Activated T-helper 1 cell treated with anti-CD3 and anti-CD28 coated beads, Interleukin-12 subunit alpha, Interleukin-12 subunit beta, Interleukin-2, Interleukin-4 antibody, amounts not matched to agents 30 ng/mL and 10 ng/mL and 1 ng/mL, durations not matched to agents 14 hours and 24 hours and 36 hours (primary cell): ENCODE data around the gene ZNF101. TPM values are rescaled to one million over a fixed set of nuclear protein-coding genes. Genes with fewer than 3 reads are reported as not detected.
"Not testable (repeated sequence)": the region's sequence is repeated elsewhere in the genome, so short reads cannot be mapped to it uniquely, and the experiment has no call there.

Source experiments
- DNase-seq: peaks from one replicate; pipeline ENCODE4 v3.0.0; 2021; ENCODE audit warnings: low spot score
- H3K27ac Mint-ChIP-seq: one replicate; pipeline ENCODE4 v1.8.0; 2021; ENCODE audit warnings: mild to moderate bottlenecking, mixed read lengths
- H3K27me3 Mint-ChIP-seq: one replicate; pipeline ENCODE4 v1.8.0; 2022; ENCODE audit warnings: mild to moderate bottlenecking, moderate library complexity, mixed read lengths; ENCODE audit not compliant: insufficient read depth
- H3K36me3 Mint-ChIP-seq: one replicate; pipeline ENCODE4 v1.8.0; 2021; ENCODE audit warnings: low read depth, mixed read lengths
- H3K4me1 Mint-ChIP-seq: one replicate; pipeline ENCODE4 v1.8.0; 2021; ENCODE audit warnings: low read depth, mixed read lengths
- H3K4me3 Mint-ChIP-seq: one replicate; pipeline ENCODE4 v1.8.0; 2021; ENCODE audit warnings: mild to moderate bottlenecking, moderate library complexity, mixed read lengths
- H3K9me3 Mint-ChIP-seq: one replicate; pipeline ENCODE4 v1.8.0; 2021; ENCODE audit warnings: mixed read lengths
- intact Hi-C: fragments of 100-400 bp; cut with micrococcal nuclease; formaldehyde crosslinking; loops from one replicate; pipeline ENCODE4 v1.15.1; 2024
- total RNA-seq: library from RNA; stranded (reverse); gene quantifications from 2 replicates; pipeline ENCODE4 v1.2.3, GENCODE V29; 2022

The ZNF101 gene
- total RNA-seq, 1 donor from 2014 or later: 48.2 TPM

DNA sequence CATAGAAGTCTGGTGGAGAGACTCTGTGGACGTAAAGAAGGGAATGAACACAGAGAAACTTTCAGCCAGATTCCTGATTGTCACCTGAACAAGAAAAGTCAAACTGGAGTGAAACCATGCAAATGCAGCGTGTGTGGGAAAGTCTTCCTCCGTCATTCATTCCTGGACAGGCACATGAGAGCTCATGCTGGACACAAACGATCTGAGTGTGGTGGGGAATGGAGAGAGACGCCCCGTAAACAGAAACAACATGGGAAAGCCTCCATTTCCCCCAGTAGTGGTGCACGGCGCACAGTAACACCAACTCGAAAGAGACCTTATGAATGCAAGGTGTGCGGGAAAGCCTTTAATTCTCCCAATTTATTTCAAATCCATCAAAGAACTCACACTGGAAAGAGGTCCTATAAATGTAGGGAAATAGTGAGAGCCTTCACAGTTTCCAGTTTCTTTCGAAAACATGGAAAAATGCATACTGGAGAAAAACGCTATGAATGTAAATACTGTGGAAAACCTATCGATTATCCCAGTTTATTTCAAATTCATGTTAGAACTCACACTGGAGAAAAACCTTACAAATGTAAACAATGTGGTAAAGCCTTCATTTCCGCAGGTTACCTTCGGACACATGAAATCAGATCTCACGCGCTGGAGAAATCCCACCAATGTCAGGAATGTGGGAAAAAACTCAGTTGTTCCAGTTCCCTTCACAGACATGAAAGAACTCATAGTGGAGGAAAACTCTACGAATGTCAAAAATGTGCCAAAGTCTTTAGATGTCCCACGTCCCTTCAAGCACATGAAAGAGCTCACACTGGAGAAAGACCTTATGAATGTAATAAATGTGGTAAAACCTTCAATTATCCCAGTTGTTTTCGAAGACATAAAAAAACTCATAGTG lies 10.8 kb downstream of the ZNF101 start:
- DNase-seq: no peak
- intact Hi-C loops: no loop called here
- H3K27me3 Mint-ChIP-seq: no peaks in the 10 kb centered on the region
- H3K27ac Mint-ChIP-seq: no peak overlapping the region
- H3K4me3 Mint-ChIP-seq: no peak overlapping the region
- peaks cover 84% of the 10 kb centered on the region for H3K36me3 Mint-ChIP-seq
- H3K4me1 Mint-ChIP-seq: no peaks in the 10 kb centered on the region
- peaks cover 69% of the 10 kb centered on the region for H3K9me3 Mint-ChIP-seq

DNA sequence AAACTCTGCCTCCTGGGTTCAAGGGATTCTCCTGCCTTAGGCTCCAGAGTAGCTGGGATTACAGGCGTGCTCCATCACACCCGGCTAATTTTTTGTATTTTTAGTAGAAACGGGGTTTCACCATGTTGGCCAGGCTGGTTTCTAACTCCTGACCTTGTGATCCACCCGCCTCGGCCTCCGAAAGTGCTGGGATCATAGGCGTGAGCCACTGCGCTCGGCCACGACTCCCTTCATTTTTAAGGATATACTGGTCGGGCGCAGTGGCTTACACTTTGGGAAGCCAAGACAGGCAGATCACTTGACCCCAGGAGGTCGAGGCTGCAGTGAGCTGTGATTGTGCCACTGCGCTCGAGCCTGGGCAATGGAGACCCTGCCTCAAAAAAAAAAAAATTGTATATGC lies 17.5 kb downstream of the ZNF101 start:
- H3K4me1 Mint-ChIP-seq, DNase-seq, intact Hi-C loops, H3K4me3 Mint-ChIP-seq, H3K27ac Mint-ChIP-seq, H3K27me3 Mint-ChIP-seq: not testable (repeated sequence)
- Mint-ChIP-seq H3K9me3 (peaks cover 39% of the 10 kb centered on the region), H3K36me3 (peaks cover 48% of the 10 kb centered on the region)

DNA sequence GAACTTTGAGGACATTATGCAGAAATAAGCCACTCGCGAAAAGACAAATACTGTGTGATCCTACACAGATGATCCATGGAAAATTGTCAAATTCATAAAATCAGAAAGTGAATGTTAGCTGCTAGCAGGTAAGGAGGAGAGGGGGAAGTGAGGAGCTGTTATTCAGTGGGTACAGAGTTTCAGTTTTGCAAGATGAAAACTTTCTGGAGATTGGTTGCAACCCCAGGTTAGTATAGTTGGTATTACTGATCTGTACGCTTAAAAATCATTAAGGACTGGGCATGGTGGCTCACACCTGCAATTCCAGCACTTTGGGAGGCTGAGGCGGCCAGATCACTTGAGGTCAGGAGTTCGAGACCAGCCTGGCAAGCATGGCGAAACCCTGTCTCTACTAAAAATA lies 17.9 kb downstream of the ZNF101 start:
- H3K36me3 Mint-ChIP-seq: peaks cover 44% of the 10 kb centered on the region
- no peaks in the 10 kb centered on the region for H3K27me3 Mint-ChIP-seq
- intact Hi-C loops: no loop called here

DNA sequence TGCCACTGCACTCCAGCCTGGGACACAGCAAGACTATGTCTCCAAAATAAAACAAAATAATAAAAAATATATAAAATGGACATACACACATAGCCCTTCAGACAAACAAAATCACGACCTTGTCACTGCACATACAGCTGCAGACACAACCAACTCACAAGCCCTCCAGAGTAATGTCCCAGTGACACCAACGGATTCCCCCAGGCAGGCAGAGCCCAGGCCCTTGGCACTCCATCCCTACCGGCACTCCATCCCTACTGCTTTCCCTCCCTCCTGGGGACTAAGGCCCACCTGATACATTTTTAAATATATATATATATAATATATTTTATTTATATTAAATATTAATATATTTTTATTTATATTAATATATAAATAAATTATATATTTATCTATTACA lies 18.5 kb downstream of the ZNF101 start:
- Mint-ChIP-seq H3K27ac (no peak overlapping the region), H3K4me1 (no peaks in the 10 kb centered on the region), H3K36me3 (peaks cover 43% of the 10 kb centered on the region), H3K4me3 (no peak overlapping the region), H3K27me3 (no peaks in the 10 kb centered on the region), H3K9me3 (peaks cover 36% of the 10 kb centered on the region)
- intact Hi-C loops: no loop called here
- DNase-seq: no peak

More for the DNA sequence above, 17.9 kb downstream of the ZNF101 start:
- H3K9me3 Mint-ChIP-seq: peaks cover 36% of the 10 kb centered on the region
- DNase-seq: no peak
- H3K27ac Mint-ChIP-seq: no peak overlapping the region
- no peak overlapping the region for H3K4me3 Mint-ChIP-seq
- no peaks in the 10 kb centered on the region for H3K4me1 Mint-ChIP-seq

DNA sequence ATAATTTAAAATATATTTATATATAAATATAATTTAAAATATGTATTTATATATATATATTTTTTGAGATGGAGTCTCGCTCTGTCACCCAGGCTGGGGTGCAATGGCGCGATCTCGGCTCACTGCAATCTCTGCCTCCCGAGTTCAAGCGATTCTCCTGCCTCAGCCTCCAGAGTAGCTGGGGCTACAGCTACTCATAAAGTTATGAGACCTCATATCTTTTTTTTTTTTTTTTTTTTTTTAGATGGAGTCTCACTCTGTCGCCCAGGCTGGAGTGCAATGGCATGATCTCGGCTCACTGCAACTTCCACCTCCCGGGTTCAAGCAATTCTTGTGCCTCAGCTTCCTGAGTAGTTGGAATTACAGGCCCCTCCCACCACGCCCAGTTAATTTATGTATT lies 20.4 kb downstream of the ZNF101 start:
- Mint-ChIP-seq H3K9me3 (peaks cover 24% of the 10 kb centered on the region), H3K36me3 (peaks cover 26% of the 10 kb centered on the region)
- H3K27ac Mint-ChIP-seq, DNase-seq, intact Hi-C loops, H3K27me3 Mint-ChIP-seq, H3K4me1 Mint-ChIP-seq, H3K4me3 Mint-ChIP-seq: not testable (repeated sequence)

DNA sequence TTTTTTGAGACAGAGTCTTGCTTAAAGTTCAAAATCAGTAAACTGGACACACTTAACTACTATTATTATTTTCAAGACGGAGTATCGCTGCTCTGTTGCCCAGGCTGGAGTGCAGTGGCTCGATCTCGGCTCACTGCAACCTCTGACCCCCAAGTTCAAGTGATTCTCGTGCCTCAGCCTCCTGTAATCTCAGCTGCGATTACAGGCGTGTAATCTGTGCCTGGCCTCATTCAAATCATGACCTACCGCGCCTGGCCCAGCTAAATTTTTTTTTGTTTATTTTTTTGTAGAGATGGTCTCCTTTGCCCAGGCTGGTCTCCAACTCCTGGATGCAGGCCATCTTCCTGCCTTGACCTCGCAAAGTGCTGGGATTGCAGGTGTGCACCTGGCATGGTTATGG lies 23.0 kb downstream of the ZNF101 start:
- DNase-seq: no peak
- peaks cover 16% of the 10 kb centered on the region for H3K9me3 Mint-ChIP-seq
- H3K4me3 Mint-ChIP-seq: no peak overlapping the region

DNA sequence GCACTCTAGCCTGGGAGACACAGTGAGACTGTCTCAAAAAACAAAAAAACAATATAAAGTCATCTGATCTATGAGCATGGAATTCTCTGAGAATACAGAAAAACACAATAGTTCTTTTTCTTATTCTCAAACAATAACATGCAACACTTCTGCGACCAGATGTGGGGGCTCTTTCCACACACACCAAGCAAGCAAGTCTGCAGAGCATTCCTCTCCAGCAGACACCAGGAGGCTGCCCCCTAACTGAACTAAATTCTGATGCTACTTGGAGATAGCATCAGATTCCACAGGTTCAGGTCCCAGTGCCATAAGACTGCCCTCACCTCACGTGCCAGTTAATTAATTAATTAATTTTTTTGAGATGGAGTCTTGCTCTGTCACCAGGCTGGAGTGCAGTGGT lies 27.7 kb downstream of the ZNF101 start:
- intact Hi-C loops: no loop called here
- DNase-seq: no peak
- Mint-ChIP-seq H3K4me3 (no peak overlapping the region), H3K27me3 (no peaks in the 10 kb centered on the region), H3K4me1 (no peaks in the 10 kb centered on the region), H3K9me3 (peaks cover 39% of the 10 kb centered on the region), H3K27ac (no peak overlapping the region), H3K36me3 (peaks cover 2% of the 10 kb centered on the region)

More for the DNA sequence above, 23.0 kb downstream of the ZNF101 start:
- H3K4me1 Mint-ChIP-seq: no peaks in the 10 kb centered on the region
- peaks cover 8% of the 10 kb centered on the region for H3K36me3 Mint-ChIP-seq
- no peaks in the 10 kb centered on the region for H3K27me3 Mint-ChIP-seq
- no peak overlapping the region for H3K27ac Mint-ChIP-seq
- intact Hi-C loops: no loop called here

DNA sequence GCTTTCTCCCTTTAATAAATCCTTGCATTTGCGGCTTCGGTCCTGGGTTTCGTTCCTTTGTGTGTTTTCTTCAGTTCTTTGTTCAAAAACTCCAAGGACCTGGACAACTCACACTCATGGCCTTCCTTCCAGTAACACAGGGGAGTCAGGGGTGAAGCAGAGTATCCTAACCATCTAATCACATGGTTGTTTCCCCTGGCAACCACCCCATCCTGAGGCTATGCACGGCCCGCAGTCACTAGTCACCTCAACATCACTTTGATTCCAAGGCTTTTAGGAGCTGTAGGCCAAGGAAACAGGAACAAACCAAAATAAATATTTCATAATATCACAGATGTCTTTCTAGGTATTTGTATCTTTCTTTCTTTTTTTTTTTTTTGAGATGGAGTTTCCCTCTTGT lies 28.9 kb downstream of the ZNF101 start:
- H3K9me3 Mint-ChIP-seq: peaks cover 39% of the 10 kb centered on the region
- intact Hi-C loops: no loop called here
- H3K27ac Mint-ChIP-seq: no peak overlapping the region
- no peaks in the 10 kb centered on the region for H3K27me3 Mint-ChIP-seq
- H3K4me1 Mint-ChIP-seq: no peaks in the 10 kb centered on the region
- peaks cover 2% of the 10 kb centered on the region for H3K36me3 Mint-ChIP-seq
- no peak overlapping the region for H3K4me3 Mint-ChIP-seq
- no peak for DNase-seq

DNA sequence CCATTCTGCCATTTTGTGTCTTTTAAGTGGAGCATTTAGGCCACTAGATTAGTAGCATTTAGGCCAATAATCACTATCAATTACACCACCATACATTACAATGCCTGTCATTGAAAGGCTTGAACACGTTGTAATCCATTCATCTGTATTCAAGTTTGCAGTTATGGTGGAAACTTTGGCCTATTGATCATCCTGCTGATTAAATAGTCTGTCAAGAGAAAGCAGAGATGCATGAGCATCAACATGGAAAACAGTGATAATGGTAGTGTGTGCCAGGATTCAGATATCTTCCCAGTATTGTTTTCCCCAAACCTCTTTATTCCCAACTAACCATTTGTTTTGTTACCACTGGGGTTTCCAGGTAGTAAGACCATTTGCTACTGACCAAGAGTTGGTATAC lies 31.9 kb downstream of the ZNF101 start:
- intact Hi-C loops, H3K36me3 Mint-ChIP-seq, H3K27me3 Mint-ChIP-seq, H3K4me1 Mint-ChIP-seq, H3K27ac Mint-ChIP-seq, DNase-seq, H3K4me3 Mint-ChIP-seq: not testable (repeated sequence)
- H3K9me3 Mint-ChIP-seq: peaks cover 51% of the 10 kb centered on the region

DNA sequence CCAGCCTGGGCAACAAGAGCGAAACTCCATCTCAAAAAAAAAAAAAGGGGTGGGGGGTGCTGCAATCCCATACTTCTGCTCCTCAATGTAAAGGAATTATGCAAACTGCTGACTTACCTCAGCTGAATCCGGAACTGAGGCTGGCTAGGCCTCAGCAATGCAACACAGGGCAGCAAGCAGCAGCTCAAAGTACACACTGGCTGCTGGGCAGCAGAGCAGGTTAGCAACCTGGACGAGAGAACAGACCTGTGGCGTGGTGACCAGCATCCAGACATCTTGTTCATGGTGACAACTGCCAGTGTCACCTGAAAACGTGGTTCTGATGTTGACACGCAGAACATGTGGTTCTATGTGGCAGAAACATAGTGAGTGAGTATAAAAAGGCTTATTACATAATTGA lies 36.2 kb downstream of the ZNF101 start:
- H3K27me3 Mint-ChIP-seq: no peaks in the 10 kb centered on the region
- H3K27ac Mint-ChIP-seq: no peak overlapping the region
- H3K36me3 Mint-ChIP-seq: peaks cover 15% of the 10 kb centered on the region
- H3K4me1 Mint-ChIP-seq: no peaks in the 10 kb centered on the region
- DNase-seq: no peak
- H3K9me3 Mint-ChIP-seq: peaks cover 67% of the 10 kb centered on the region
- no peak overlapping the region for H3K4me3 Mint-ChIP-seq
- intact Hi-C loops: no loop called here

DNA sequence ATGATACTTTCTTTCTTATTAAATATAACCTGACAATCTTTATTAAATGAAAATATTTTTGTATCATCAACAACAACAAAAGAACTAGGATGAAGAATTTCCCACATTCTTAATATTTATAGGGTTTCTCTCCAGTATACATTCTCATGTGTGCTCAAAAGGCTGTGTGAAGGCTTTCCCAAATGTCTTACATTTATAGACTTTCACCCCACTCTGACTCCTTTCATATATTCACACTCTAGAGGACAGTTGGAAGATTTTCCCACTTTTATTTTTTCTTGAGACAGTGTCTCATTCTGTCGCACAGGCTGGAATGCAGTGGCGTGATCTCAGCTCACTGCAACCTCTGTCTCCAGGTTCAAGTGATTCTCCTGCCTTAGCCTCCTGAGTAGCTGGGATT lies 41.9 kb downstream of the ZNF101 start:
- Mint-ChIP-seq H3K9me3 (peaks cover 66% of the 10 kb centered on the region), H3K27me3 (no peaks in the 10 kb centered on the region), H3K4me3 (no peak overlapping the region), H3K4me1 (no peaks in the 10 kb centered on the region), H3K36me3 (peaks cover 59% of the 10 kb centered on the region), H3K27ac (no peak overlapping the region)
- intact Hi-C loops: no loop called here
- no peak for DNase-seq

DNA sequence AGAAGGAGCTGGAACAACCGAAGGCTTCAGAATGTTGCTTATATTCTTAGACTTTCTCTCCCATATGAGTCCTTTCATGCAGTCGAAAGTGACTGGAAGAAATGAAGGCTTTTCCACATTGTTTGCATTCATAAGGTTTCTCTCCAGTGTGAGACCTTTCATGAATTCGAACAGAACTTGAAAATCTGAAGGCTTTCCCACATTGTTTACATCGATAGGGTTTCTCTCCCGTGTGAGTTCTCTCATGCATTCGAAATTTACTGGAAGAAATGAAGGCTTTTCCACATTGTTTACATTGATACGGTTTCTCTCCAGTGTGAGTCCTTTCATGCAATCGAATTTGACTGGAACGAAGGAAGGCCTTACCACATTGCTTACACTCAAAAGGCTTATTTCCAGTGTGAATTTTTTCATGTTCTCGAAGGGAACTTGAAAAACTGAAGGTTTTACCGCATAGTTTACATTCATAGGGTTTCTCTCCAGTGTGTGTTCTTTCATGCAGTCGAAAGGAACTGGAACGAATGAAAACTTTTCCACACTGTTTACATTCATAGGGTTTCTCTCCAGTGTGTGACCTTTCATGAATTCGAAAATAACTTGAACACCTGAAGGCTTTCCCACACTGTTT lies 42.8 kb downstream of the ZNF101 start:
- Mint-ChIP-seq H3K27me3 (no peaks in the 10 kb centered on the region), H3K4me1 (no peaks in the 10 kb centered on the region), H3K27ac (no peak overlapping the region), H3K9me3 (peaks cover 68% of the 10 kb centered on the region), H3K4me3 (no peak overlapping the region), H3K36me3 (peaks cover 60% of the 10 kb centered on the region)
- DNase-seq: no peak
- intact Hi-C loops: no loop called here

DNA sequence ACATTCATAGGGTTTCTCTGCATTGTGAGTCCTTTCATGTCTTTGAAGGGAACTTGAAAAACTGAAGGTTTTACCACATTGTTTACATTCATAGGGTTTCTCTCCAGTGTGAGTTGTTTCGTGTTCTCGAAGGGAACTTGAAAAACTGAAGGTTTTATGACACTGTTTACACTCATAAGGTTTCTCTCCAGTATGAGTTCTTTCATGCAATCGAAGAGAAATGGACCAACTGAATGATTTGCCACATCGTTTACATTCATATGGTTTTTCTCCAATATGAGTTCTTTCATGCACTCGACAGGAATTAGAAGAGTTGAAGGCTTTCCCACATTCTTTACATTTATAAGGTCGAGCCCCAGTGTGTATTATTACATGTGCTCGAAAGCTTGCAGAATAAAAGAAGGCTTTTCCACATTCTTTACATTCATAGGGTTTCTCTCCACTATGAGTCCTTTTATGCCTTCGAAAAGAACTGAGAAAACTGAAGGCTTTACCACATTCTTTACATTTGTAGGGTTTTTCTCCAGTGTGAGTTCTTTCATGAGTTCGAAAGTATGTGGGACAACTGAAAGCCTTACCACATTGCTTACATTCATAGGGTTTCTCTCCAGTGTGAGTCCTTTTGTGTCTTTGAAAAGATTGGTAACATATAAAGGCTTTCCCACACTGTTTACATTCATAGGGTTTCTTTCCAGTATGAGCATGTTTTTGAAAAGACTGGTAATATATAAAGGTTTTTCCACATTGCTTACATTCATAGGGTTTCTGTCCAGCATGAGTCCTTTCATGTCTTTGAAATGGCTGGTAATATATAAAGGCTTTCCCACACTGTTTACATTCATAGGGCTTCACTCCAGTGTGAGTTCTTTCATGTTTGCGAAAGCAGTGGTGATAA lies 43.5 kb downstream of the ZNF101 start:
- intact Hi-C loops: no loop called here
- Mint-ChIP-seq H3K4me1 (no peaks in the 10 kb centered on the region), H3K27ac (no peak overlapping the region), H3K36me3 (peaks cover 64% of the 10 kb centered on the region), H3K4me3 (no peak overlapping the region), H3K9me3 (peaks cover 69% of the 10 kb centered on the region), H3K27me3 (no peaks in the 10 kb centered on the region)
- no peak for DNase-seq
